Kidney (tissue), 22 donors: Measurements from ENCODE around the gene S100A8. TPM values are rescaled to one million over a fixed set of nuclear protein-coding genes. Genes with fewer than 3 reads are reported as not detected.

Experiments used
- DNase-seq, 5 donors: peaks; one replicate each; pipeline ENCODE4 v3.0.0-alpha.2; 2013 to 2020
- FAIRE-seq: peaks from 2 replicates; lab custom pipeline; 2012; peaks lifted over from hg19 to GRCh38; lab: Jason Lieb, UNC
- H3K27ac ChIP-seq, 2 donors: one replicate each; pipeline ENCODE4 v1.7.0; 2013; ENCODE audit warnings: low read depth in 2 of 2, low read length in 2 of 2, inconsistent platforms in 1 of 2
- H3K27me3 ChIP-seq: one replicate; pipeline ENCODE4 v1.7.1; 2013; ENCODE audit warnings: low read length, inconsistent platforms; ENCODE audit not compliant: control insufficient read depth, insufficient read depth
- H3K36me3 ChIP-seq, 3 donors: one replicate each; pipeline versions ENCODE4 v1.7.0 to v1.7.1; 2013; ENCODE audit warnings: low read length in 3 of 3, control low read depth in 1 of 3, inconsistent platforms in 1 of 3; ENCODE audit not compliant: insufficient read depth in 3 of 3, control insufficient read depth in 2 of 3
- H3K4me1 ChIP-seq, 3 donors: one replicate each; pipeline versions ENCODE4 v1.7.0 to v1.7.1; 2013; ENCODE audit warnings: low read length in 3 of 3, inconsistent platforms in 1 of 3, low read depth in 1 of 3; ENCODE audit not compliant: control insufficient read depth in 2 of 3, insufficient read depth in 2 of 3
- H3K4me3 ChIP-seq, 3 donors: one replicate each; pipeline versions ENCODE4 v1.7.0 to v1.8.1; 2013; ENCODE audit warnings: low read length in 3 of 3, control low read depth in 1 of 3, inconsistent platforms in 1 of 3
- H3K9ac ChIP-seq, 3 donors: one replicate each; pipeline versions ENCODE4 v1.7.0 to v1.7.1; 2013; ENCODE audit warnings: low read length in 3 of 3, control low read depth in 1 of 3, inconsistent platforms in 1 of 3
- H3K9me3 ChIP-seq, 3 donors: one replicate each; pipeline versions ENCODE4 v1.7.0 to v1.7.1; 2013; ENCODE audit warnings: low read length in 3 of 3, control low read depth in 1 of 3, inconsistent platforms in 1 of 3; ENCODE audit not compliant: control insufficient read depth in 2 of 3, insufficient read depth in 1 of 3
- CTCF ChIP-seq: IDR thresholded peaks from 3 replicates; pipeline ENCODE4 v1.5.1; 2012; ENCODE audit warnings: mild to moderate bottlenecking, moderate library complexity, borderline replicate concordance; ENCODE audit not compliant: insufficient read depth; ENCODE audit errors: extremely low read depth
- intact Hi-C: fragments of 100-400 bp; cut with DNase I; formaldehyde crosslinking; loops from one replicate; pipeline ENCODE4 v1.11.1; 2022
- long read RNA-seq, 10 donors: library from polyadenylated mRNA in 1 of 10; unstranded in 1 of 10; transcript quantifications; one replicate each; pipeline ENCODE4 v2.0.0 and lab custom pipeline, GENCODE V29; 2021 to 2026
- polyA plus RNA-seq: library from polyadenylated mRNA; stranded (reverse); fragments of 350-450 nt; fragmentation: Illumina TruSeq; extraction: RNeasy Lipid Tissue Mini Kit (QIAGEN cat#74804); gene quantifications from one replicate; pipeline ENCODE4 v1.2.3, GENCODE V29; 2014; ENCODE audit warnings: low read depth, low replicate concordance; ENCODE audit not compliant: insufficient read depth
- total RNA-seq: library from RNA; stranded (reverse); fragmentation: NEBNext Ultra II Directional; extraction: Animal tissue kit (Norgen Biotek cat#: 25700); gene quantifications from one replicate; pipeline ENCODE4 v1.2.1, GENCODE V29; 2021
- donor health status: control.
- donor health status: control.
- donor health status: control.
- donor health status: control.
- donor health status: control.
- donor health status: DM: yes; HTN: yes; CAD: no.
- donor health status: Normal renal cell carcinoma (clear cell type).

The S100A8 gene
- total RNA-seq (60.9 TPM), polyA plus RNA-seq (17.5 TPM)
- long read RNA-seq, donor 1, transcript S100A8-202 (3 exons, 523 nt), result major isoform, 7 of 10 reads
- long read RNA-seq, donor 1, partial matches to known transcripts, result 0 of 10 reads
- long read RNA-seq, donor 1, other reads (novel, unspliced or antisense), result 0 of 10 reads
- long read RNA-seq, donor 2, transcript S100A8-202 (3 exons, 523 nt), result major isoform, 8 of 11 reads
- long read RNA-seq, donor 2, partial matches to known transcripts, result 0 of 11 reads
- long read RNA-seq, donor 2, other reads (novel, unspliced or antisense), result 0 of 11 reads
- long read RNA-seq, donor 3, transcript S100A8-203 (2 exons, 717 nt), result minor isoform, 10 of 45 reads
- long read RNA-seq, donor 3, transcript S100A8-202 (3 exons, 523 nt), result major isoform, 35 of 45 reads
- long read RNA-seq, donor 3, partial matches to known transcripts, result 0 of 45 reads
- long read RNA-seq, donor 3, other reads (novel, unspliced or antisense), result 0 of 45 reads
- long read RNA-seq, donor 4, transcript S100A8-202 (3 exons, 523 nt), result major isoform, 6 of 8 reads
- long read RNA-seq, donor 4, partial matches to known transcripts, result 0 of 8 reads
- long read RNA-seq, donor 4, other reads (novel, unspliced or antisense), result 0 of 8 reads
- long read RNA-seq, donor 5, result 0 reads
- long read RNA-seq, donor 6, transcript S100A8-203 (2 exons, 717 nt), result minor isoform, 13 of 41 reads
- long read RNA-seq, donor 6, transcript S100A8-202 (3 exons, 523 nt), result major isoform, 28 of 41 reads
- long read RNA-seq, donor 6, partial matches to known transcripts, result 0 of 41 reads
- long read RNA-seq, donor 6, other reads (novel, unspliced or antisense), result 0 of 41 reads
- long read RNA-seq, donor 7, partial matches to known transcripts, result 0 of 7 reads
- long read RNA-seq, donor 7, other reads (novel, unspliced or antisense), result 4 of 7 reads
- long read RNA-seq, donor 8, transcript S100A8-203 (2 exons, 717 nt), result major isoform, 11 of 15 reads
- long read RNA-seq, donor 8, partial matches to known transcripts, result 0 of 15 reads
- long read RNA-seq, donor 8, other reads (novel, unspliced or antisense), result 0 of 15 reads
- long read RNA-seq, donor 9, transcript S100A8-202 (3 exons, 523 nt), result major isoform, 5 of 7 reads
- long read RNA-seq, donor 9, partial matches to known transcripts, result 0 of 7 reads
- long read RNA-seq, donor 9, other reads (novel, unspliced or antisense), result 0 of 7 reads
- long read RNA-seq, donor 10, transcript S100A8-202 (3 exons, 523 nt), result major isoform, 7 of 10 reads
- long read RNA-seq, donor 10, partial matches to known transcripts, result 0 of 10 reads
- long read RNA-seq, donor 10, other reads (novel, unspliced or antisense), result 0 of 10 reads

- TF ChIP-seq CTCF, result no peak
- FAIRE-seq (no peak), DNase-seq (no peak)
- H3K36me3 ChIP-seq, result no peaks in the 10 kb centered on the region
- H3K4me3 ChIP-seq, result no peak within 1 kb of the TSS
- H3K27ac ChIP-seq, result no peak within 1 kb of the TSS
- intact Hi-C loops, result no loop called here
- no peaks in the 10 kb centered on the region for H3K4me1 ChIP-seq
- no peaks in the 10 kb centered on the region for H3K27me3 ChIP-seq
- no peaks in the 10 kb centered on the region for H3K9me3 ChIP-seq
- H3K9ac ChIP-seq, result no peak within 1 kb of the TSS
Measured at GRCh38 chr1:153390938-153391710, at the start of gene S100A8. Gene S100A8 (minus strand): TSS chr1:153391073. CDS start chr1:153390535, 538 bp downstream.

GRCh38 chr1:153439273-153439672 lies 48.4 kb upstream of the S100A8 start:
- Histone ChIP-seq H3K9me3 (no peaks in the 10 kb centered on the region), H3K9ac (no peak overlapping the region), H3K4me3 (no peak overlapping the region), H3K36me3 (no peaks in the 10 kb centered on the region), H3K27ac (no peak overlapping the region), H3K4me1 (no peaks in the 10 kb centered on the region), H3K27me3 (no peaks in the 10 kb centered on the region)
- intact Hi-C loops, result no loop called here
- FAIRE-seq, result no peak
- no peak for TF ChIP-seq CTCF
- no peak for DNase-seq

DNA sequence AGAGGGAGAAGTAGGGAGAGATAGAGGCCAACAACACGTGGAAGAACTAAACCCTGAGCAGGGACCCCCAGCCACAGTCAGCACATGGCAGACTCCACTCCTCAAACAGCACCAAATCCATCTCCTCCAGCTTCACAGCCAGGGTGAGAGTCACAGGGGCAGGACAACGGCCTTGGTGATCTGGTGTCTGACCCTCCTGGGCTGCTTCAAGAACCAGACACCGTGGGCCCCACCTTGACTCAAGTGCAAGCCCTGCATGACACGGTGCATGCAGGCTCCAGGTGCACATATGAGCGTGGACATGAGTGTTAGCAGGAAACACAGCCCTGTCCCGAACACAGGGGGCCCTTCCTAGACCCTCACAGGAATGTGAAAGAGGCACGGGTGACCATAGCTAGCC lies 47.7 kb upstream of the S100A8 start:
- Histone ChIP-seq H3K9ac (no peak overlapping the region), H3K27ac (no peak overlapping the region), H3K36me3 (no peaks in the 10 kb centered on the region), H3K4me1 (no peaks in the 10 kb centered on the region), H3K9me3 (no peaks in the 10 kb centered on the region), H3K4me3 (no peak overlapping the region), H3K27me3 (no peaks in the 10 kb centered on the region)
- intact Hi-C loops, result no loop called here
- no peak for DNase-seq
- FAIRE-seq, result no peak
- no peak for TF ChIP-seq CTCF
